Body of pancreas (tissue), 4 donors: ENCODE data around the gene CYP11A1.

Source experiments
- POLR2A ChIP-seq, 3 donors: fragments of 450-650 bp; IDR thresholded peaks; one replicate each; pipeline ENCODE4 v1.6.1; 2016; ENCODE audit warnings: antibody characterized with exemption in 3 of 3, mild to moderate bottlenecking in 2 of 3
- TF ChIP-seq, protein P1 (sequence below), 7 experiments: fragments of 450-650 bp in 4 of 7; fragments of 200-600 bp in 3 of 7; sonication (generic) in 3 of 7; IDR thresholded peaks; one replicate each; pipeline ENCODE4 v1.5.1; 2016 to 2019; ENCODE audit warnings: antibody characterized with exemption in 7 of 7

DNA sequence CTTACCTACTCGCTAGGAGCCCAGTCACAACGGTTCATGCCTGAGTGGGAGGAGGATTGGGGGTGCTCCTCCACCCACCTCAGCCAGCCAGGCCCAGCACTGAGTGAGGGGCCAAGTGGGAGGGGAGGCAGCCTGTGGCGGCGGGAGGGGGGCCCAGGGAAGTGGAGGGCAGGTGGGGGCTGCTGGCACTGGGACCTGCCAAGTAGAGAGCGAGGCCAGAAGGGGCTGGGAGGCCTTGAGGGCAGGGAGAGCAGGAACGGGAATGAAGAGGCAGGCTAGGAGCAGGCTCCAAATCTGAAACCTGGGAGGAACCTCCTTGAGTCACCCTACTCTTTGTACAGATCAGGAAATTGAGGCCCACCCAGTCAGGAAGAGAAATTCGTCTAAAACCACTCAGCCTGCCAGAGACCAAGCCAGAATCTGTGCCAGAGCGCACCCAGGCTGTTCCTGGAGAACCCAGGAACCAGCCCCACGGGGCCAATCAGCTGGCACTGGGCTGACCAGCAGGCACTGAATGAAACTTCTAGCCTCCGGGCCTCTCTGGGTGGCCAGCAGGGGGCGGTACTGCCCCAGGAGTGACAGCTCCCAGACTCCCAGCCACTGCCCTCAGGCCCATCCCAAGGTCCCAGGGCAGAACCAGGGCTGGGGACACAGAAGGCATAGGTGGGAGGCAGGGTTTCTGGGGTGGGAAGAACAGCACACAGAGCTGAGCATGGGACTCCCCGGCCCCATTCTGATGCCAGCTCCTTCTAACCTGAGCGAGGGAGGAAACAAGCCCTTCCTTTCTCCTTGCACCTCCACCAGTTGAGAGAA lies 14.8 kb upstream of the CYP11A1 start:
- TF ChIP-seq, protein P1, sequence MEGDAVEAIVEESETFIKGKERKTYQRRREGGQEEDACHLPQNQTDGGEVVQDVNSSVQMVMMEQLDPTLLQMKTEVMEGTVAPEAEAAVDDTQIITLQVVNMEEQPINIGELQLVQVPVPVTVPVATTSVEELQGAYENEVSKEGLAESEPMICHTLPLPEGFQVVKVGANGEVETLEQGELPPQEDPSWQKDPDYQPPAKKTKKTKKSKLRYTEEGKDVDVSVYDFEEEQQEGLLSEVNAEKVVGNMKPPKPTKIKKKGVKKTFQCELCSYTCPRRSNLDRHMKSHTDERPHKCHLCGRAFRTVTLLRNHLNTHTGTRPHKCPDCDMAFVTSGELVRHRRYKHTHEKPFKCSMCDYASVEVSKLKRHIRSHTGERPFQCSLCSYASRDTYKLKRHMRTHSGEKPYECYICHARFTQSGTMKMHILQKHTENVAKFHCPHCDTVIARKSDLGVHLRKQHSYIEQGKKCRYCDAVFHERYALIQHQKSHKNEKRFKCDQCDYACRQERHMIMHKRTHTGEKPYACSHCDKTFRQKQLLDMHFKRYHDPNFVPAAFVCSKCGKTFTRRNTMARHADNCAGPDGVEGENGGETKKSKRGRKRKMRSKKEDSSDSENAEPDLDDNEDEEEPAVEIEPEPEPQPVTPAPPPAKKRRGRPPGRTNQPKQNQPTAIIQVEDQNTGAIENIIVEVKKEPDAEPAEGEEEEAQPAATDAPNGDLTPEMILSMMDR (IDR thresholded peaks at IDR 0.05): peak; percentile 73 to 91 (median 83)
- TF ChIP-seq POLR2A (IDR thresholded peaks at IDR 0.05): no peak
